Fibroblast of upper back skin (primary cell): ENCODE data around the gene ITSN1.
"Not testable (repeated sequence)": the region's sequence is repeated elsewhere in the genome, so short reads cannot be mapped to it uniquely, and the experiment has no call there.

Experiments
- DNase-seq: peaks from one replicate; pipeline ENCODE4 v3.0.0-alpha.2; 2013

Gene ITSN1

DNA sequence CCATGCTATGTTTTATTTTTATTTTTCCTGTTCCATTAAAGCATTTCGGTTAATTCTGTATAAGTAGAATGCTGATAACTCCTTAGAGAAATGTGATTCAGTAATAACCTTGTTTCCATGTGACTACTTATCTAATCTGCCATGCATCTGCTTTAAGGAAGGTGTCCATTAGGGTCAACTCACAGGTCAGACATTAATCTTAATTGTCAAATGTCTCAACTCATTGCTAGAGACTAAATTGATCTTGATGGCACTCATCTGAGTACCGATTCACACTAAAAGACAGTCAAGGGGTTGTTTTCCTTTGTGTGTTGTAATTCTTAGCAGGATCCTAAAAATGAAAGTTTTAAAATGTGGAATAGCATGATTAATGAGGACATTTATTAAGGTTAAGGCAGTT is 41.8 kb downstream of the ITSN1 start:
- DNase-seq: no peak

- no peak for DNase-seq
Observed at GRCh38 chr21:33684923-33685560, 42.7 kb downstream of the ITSN1 start.

- peak; percentile 83 for DNase-seq
Observed at GRCh38 chr21:33685613-33686197, 43.4 kb downstream of the ITSN1 start.

- DNase-seq: no peak
Observed at GRCh38 chr21:33686386-33686785, 44.1 kb downstream of the ITSN1 start.

GRCh38 chr21:33687634-33688033 is 45.3 kb downstream of the ITSN1 start:
- DNase-seq: no peak

GRCh38 chr21:33688353-33688752 is 46.1 kb downstream of the ITSN1 start:
- peak; percentile 71 for DNase-seq

DNA sequence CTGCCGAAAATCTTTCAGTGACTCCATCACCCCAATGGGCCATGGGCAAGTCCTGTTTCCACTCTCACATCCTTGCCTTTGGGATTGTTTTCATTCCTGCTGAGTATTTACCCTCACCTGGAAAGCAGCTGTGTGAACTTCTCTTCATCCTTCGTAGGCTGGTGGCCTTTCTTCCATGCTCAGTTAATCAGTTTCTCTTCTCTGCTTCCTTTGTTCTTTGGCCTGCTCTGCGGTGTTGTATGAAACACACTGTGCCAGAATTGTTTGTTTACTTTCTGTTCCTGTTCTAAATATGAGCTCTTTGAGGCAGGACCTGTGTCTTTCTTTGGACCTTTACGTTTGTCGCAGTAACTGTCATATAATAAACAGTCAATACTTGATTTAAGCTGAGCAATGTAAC is 48.6 kb downstream of the ITSN1 start:
- DNase-seq: no peak

DNA sequence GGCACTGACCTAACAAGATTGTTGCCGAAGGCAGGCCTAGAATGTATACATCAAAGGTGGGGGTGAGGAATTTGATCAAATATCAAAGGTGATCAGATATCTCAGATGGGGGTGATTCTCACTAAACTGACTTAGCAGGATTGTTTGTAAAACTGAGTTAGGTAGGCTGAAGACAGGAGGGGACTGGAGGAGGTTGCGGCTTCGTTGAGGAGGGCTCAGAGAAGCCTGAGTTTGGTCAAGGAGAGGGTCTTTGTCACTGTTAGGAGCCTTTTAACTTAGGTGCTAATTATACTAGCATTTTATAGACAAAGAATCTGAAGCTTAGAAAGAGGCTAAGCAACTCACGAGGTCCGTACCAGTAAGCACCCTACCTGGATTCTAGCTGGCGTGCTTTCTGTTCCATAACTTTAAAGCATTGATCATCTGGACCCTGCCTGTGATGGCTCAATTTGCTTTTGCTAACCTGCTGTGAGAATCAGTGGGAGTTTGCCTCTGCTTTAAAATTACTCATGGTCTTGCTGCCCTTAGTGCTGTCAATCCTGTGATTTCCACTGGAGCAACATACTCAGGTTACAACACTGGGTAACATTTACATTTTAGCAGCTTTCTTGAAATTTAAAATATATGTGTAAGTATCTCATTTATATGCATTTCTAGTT is 49.8 kb downstream of the ITSN1 start:
- no peak for DNase-seq

DNA sequence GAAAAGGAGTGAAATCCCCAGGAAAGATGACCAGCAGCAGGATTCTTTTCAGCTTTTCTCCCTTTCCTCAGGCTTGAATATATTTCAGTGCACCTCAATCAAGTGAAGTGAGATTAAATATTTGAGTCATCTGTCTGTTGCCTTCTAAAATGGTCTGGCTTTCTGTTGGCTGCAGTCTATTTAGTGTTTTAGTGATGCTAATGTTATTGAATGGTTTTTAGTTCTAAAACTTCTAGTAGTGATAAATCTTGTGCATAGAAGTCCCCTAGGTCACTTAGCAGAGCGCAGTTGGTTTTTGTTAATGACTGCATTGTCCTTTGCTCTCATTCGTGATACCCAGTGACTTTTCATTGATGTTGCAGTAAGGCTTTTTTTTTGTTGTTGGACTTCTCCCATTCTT is 53.5 kb downstream of the ITSN1 start:
- no peak for DNase-seq

GRCh38 chr21:33696465-33696864 is 54.2 kb downstream of the ITSN1 start:
- DNase-seq: no peak

DNA sequence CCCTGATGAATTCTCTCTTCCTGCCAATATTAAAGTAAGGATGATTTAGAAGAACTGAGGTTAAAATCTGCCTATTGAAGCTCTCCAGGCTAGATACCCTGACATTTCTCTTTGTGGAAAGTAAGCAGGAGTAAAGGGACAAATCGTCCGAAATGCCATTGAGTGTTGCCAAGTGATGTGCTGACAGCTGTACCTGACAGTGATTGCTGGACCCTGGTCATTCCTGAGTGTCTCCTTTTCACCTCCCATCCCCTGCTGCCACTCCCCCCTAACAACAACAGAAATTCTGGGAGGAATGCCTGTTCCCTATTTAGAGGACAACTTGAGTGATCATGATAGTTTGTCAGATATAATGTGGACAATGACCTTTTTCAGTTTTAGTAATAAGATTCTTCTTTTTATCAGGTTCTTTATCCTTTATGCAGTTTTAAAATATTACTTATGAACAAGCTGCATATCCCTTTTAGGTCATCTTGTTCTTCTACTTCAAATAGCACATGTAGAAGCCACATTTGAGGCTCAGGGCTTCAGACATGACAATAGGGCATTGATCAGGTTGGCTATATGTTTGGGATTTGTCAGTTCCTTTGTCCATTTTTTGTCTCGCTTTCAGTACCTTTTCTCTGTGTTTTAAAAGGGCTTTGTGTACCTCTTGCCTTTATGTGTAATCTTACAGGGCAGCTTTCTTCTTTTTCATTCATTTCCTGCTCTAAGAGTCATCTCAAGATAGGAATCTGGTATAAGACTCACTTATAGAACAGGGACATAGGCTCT is 56.0 kb downstream of the ITSN1 start:
- no peak for DNase-seq

- no peak for DNase-seq
Observed at GRCh38 chr21:33699277-33699676, 57.0 kb downstream of the ITSN1 start.

GRCh38 chr21:33700491-33700890 is 58.2 kb downstream of the ITSN1 start:
- no peak for DNase-seq

- no peak for DNase-seq
Observed at GRCh38 chr21:33703750-33704606, 61.7 kb downstream of the ITSN1 start.

DNA sequence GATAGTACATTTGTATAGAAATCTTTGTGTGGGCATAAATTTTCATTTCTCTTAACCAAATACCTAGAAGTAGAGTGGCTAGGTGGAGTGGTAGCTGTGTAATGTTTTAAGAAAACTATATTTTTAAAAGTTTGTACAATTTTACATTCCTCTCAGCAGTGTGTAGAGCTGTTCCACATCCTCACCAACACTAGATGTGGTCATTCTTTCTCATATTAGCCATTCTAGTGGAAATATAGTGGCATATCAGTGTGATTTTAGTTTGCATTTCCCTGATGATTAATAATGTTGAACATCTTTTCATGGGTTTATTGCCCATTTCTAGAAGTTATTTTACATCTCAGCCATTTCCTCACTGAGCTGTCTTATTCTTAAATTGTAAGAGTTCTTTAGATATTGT is 65.5 kb downstream of the ITSN1 start:
- DNase-seq: no peak

GRCh38 chr21:33708874-33709273 is 66.6 kb downstream of the ITSN1 start:
- no peak for DNase-seq

DNA sequence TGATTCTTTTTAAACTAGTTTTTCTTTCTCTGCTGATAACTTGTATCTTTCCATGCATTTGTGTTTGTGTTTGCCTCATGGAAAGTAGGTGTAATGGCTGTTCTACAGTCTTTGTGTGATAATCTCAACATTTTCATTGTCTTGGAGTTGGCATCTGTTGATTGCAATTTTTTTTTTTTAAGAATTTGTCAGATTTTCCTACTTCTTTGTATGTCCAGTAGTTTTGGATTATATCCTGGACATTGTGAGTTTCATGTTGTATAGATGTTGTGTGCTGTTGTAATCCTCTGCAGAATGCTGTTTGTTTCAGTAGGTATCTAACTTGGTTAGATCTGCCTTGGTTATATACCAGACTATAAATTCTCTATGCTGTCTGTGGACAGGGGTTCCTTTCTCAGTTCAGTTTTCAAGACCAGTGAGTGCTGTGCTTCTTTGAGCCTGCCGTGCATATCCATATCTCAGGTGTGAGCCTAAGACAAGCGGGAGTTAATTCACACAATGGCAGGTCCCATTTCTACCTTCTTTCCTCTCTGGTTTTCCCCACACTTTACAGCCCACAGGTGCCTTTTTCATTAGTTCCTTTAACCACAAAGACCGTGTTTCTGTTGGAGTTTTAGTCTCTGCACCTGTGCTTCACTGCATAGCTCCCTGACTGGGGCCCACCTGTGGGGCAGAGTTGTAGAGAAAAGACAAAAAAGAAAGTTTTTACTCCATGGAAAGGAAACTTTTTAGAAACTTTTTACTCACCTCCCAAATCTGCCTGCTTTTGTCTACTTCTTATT is 69.9 kb downstream of the ITSN1 start:
- DNase-seq: no peak

GRCh38 chr21:33721081-33721480 is 78.8 kb downstream of the ITSN1 start:
- DNase-seq: no peak

DNA sequence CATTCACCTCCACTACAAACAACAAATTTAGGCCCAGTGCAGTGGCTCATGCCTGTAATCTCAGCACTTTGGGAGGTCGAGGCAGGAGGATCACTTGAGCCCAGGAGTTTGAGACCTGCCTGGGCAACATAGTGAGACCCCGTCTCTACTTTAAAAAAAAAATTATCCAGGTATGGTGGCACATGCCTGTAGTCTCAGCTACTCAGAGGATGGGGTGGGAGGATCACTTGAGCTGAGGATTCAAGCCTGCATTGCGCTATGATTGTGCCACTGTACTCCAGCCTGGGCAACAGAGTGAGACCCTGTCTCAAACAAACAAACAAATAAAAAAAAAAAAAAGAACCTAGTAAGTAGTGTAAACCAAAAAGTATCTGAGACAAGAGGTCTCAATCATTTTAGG is 86.8 kb downstream of the ITSN1 start:
- not testable (repeated sequence) for DNase-seq

GRCh38 chr21:33729641-33730040 is 87.3 kb downstream of the ITSN1 start:
- no peak for DNase-seq

- DNase-seq: no peak
Observed at GRCh38 chr21:33731447-33731846, 89.1 kb downstream of the ITSN1 start.

DNA sequence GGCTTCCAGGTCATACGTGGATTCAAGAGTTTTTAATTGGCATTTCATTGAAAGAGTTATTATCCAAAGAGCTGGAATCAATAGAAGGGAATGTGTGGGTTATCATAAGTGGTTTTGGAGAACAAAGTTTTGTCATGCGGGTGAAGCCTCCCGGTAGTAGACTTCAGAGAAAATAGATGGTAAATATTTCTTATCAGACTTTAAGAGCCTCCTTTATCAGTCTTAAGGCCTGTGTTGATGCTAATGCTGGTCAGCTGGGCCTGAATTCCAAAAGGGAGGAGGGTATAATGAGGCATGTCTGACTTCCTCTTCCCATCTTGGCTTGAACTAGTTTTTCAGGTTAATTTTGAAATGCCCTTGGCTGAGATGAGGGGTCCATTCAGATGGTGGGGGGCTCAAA is 89.7 kb downstream of the ITSN1 start:
- no peak for DNase-seq
